Subcutaneous adipose tissue (tissue), 4 donors: Measurements from ENCODE around the gene IQCH. TPM values are rescaled to one million over a fixed set of nuclear protein-coding genes. Genes with fewer than 3 reads are reported as not detected.

Experiments used
- total RNA-seq, 4 donors: library from RNA; depleted of rRNA; stranded (reverse); fragments of >200 nt; gene quantifications; one replicate each; pipeline ENCODE4 v1.1.0, GENCODE V29; 2016
- TF ChIP-seq, protein P1 (sequence below): fragments of 450-650 bp; IDR thresholded peaks from one replicate; pipeline ENCODE4 v1.5.1; 2016; ENCODE audit warnings: low read depth, mild to moderate bottlenecking, control low read depth, antibody characterized with exemption, moderate library complexity

IQCH gene
- total RNA-seq, 4 donors from 2014 or later = 0.51 to 1.5 (median 0.88) TPM; not detected in 1

DNA sequence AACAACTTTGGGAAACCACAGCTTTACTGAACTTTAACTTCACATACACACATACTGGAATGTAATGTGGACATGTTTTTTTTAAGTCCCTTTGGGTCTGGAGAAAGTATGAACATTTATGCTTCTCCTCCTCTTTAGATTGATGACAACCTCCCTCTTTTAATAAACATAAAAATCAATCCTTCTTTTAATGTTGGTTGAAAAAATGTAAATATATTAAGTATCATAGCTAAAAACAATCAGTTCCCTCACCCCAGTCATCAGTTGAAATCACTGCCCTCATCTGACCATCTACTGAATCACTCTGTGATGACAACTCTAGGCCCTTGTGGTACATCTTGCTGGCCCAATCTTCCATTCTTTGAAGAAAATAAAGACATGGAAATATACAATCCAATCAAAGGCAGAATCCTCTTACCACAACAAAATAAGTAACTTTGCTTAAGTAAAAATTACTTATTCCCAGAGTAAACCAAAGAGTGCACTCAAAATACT, 6.5 kb upstream of the IQCH start:
- TF ChIP-seq, protein P1, sequence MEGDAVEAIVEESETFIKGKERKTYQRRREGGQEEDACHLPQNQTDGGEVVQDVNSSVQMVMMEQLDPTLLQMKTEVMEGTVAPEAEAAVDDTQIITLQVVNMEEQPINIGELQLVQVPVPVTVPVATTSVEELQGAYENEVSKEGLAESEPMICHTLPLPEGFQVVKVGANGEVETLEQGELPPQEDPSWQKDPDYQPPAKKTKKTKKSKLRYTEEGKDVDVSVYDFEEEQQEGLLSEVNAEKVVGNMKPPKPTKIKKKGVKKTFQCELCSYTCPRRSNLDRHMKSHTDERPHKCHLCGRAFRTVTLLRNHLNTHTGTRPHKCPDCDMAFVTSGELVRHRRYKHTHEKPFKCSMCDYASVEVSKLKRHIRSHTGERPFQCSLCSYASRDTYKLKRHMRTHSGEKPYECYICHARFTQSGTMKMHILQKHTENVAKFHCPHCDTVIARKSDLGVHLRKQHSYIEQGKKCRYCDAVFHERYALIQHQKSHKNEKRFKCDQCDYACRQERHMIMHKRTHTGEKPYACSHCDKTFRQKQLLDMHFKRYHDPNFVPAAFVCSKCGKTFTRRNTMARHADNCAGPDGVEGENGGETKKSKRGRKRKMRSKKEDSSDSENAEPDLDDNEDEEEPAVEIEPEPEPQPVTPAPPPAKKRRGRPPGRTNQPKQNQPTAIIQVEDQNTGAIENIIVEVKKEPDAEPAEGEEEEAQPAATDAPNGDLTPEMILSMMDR = no peak

DNA sequence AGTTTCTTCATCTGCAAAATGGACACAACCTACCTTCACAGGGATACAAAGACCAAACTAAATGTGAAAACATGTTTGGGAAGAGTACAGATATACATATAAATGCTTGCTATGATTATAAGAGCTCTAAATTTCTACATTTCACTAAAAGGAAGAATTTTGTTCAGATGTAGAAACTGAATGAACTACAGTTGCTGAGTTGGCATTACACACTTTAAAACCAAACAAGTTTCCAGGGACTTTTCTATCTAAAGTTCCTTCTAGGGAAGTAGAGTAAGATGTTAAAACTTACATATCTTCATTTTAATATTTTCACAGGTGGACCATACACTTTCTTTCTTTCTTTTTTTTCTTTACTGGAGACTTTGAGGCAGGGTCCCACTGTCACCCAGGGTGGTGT, 4.8 kb upstream of the IQCH start:
- TF ChIP-seq, protein P1 = no peak

DNA sequence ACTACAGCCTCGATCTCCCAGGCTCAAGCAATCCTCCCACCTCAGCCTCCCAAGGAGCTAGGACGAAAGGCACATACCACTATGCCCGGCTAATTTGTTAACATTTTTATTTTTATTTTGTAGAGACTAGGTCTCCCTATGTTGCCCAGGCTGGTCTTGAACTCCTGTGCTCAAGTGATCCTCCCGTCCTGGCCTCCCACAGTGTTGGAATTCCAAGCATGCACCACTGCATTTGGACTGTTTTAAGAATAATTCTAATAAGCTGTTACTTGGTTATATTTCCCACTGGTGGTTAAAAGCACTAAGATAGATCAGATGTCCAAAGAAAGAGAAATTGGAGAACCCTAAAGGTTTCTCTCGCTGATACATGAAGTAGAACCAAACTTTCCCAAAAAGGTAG, 3.3 kb upstream of the IQCH start:
- TF ChIP-seq, protein P1 = no peak

DNA sequence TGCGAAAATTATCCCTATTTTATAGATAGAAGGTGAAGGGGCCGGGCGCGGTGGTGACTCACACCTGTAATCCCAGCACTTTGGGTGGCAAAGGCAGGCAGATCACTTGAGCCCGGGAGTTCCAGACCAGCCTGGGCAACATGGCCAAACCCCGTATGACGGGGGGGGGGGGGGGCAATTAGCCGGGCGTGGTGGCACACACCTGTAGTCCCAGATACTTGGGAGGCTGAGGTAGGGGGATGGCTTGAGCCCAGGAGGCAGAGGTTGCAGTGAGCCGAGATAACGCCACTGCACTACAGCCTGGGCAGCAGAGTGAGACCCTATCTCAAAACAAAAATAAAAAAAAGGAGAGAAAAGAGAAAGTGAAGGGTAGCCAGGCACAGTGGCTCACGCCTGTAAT, 1.5 kb upstream of the IQCH start:
- TF ChIP-seq, protein P1 = no peak

DNA sequence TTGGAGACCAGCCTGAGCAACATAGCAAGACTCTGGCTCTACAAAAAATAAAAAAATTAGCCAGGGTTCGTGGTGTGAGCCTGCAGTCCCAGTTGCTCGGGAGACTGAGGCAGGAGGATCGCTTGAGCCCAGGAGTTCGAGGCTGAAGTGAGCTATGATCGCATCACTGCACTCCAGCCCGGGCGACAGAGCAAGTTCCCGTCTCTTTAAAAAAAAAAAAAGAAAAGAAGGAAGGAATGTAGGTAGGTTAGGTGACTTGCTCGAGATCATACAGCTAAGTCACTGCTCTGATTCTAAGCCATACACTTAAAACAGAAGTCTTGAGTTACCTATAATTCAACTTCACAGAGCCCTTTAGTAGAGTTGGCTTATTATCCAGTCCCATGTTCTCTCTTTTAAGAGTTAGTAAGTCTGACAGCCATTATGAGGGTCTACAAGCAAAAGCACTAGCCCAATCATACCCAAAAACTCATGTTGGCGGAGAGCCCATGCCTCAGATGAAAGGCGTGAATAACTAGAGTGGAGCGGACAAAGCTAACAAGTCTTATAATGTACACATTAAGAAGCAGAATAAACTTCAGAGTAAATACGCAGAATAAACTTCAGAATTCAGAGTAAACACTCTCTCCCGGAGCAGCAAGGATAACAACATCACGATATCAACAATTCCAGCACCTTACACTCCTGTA, 893 bp upstream of the IQCH start:
- TF ChIP-seq, protein P1 = no peak

DNA sequence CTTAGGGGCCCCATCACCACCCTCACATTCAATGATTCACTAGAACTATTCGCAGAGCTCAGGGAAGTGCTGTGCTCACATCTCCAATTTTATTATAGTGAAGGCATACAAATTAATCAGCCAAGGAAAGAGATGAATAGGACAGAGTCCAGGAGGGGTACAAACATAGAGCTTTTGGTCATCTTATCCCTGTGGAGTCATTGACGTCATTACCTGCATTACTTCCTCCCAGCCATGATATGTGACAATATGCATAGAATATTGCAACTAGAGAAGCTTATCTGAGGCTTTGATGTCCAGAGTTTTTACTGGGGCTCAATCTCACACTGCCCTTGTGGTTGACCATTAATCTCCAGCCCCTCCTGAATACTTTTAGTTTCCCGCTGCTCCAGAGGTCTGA, 1.5 kb downstream of the IQCH start:
- TF ChIP-seq, protein P1 = no peak

DNA sequence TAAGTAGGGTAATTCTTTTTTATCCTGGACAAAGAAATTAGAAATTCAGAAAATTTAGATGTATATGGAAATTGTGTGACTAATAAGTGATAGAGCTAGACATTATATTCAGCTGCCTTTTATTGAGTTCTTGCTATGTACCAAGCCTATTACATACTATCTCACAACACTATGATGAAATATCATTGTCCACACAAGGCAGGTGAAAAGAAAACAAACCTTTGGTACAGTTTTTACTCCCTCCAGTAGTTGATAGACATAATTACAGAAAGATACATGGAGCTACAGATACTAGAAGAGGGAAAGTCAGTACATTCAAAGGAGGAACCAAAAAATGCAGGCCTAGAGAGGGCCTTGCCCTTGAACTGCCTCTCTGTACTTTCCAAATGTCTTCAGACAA, 4.8 kb downstream of the IQCH start:
- TF ChIP-seq, protein P1 = no peak
